Activated CD8-positive, alpha-beta T cell treated with anti-CD3 and anti-CD28 coated beads for 36 hours (primary cell): ENCODE results near the gene HOXA5. TPM values are rescaled to one million over a fixed set of nuclear protein-coding genes. Genes with fewer than 3 reads are reported as not detected.

Source experiments
- ATAC-seq: fragments of 200-7000 bp; cut with Tn5 transposase; one replicate; pipeline ENCODE4 v1.10.0; 2021; ENCODE audit warnings: mild to moderate bottlenecking, moderate library complexity
- CTCF ChIA-PET: fragments of 350-600 bp; sonication (Branson Sonifier 250); formaldehyde crosslinking; loops from one replicate; lab custom pipeline; 2021; ENCODE audit warnings: antibody characterized with exemption; lab: Charles Lee
- POLR2A ChIA-PET: fragments of 350-600 bp; sonication (Branson Sonifier 250); formaldehyde crosslinking; loops from one replicate; lab custom pipeline; 2021; ENCODE audit warnings: antibody characterized with exemption; lab: Charles Lee
- DNase-seq: peaks from one replicate; pipeline ENCODE4 v3.0.0-alpha.2; 2020
- H3K27ac Mint-ChIP-seq: one replicate; pipeline ENCODE4 v1.8.0; 2021; ENCODE audit warnings: mild to moderate bottlenecking, mixed read lengths
- H3K27me3 Mint-ChIP-seq: one replicate; pipeline ENCODE4 v1.8.0; 2021; ENCODE audit warnings: mixed read lengths
- H3K36me3 Mint-ChIP-seq: one replicate; pipeline ENCODE4 v1.8.0; 2021; ENCODE audit warnings: low read depth, mixed read lengths
- H3K4me1 Mint-ChIP-seq: one replicate; pipeline ENCODE4 v1.8.0; 2021; ENCODE audit warnings: low read depth, mixed read lengths
- H3K4me3 Mint-ChIP-seq: one replicate; pipeline ENCODE4 v1.8.0; 2021; ENCODE audit warnings: mild to moderate bottlenecking, moderate library complexity, mixed read lengths
- H3K9me3 Mint-ChIP-seq: one replicate; pipeline ENCODE4 v1.8.0; 2021; ENCODE audit warnings: mixed read lengths
- CTCF ChIP-seq: fragments of 200-600 bp; IDR thresholded peaks from one replicate; pipeline ENCODE4 v1.8.0; 2022; ENCODE audit warnings: antibody characterized with exemption, mild to moderate bottlenecking
- intact Hi-C: fragments of 100-400 bp; cut with micrococcal nuclease; formaldehyde crosslinking; loops from one replicate; pipeline ENCODE4 v1.10.0; 2022
- total RNA-seq, 2 experiments: library from RNA; stranded (reverse); gene quantifications; one replicate each; pipeline ENCODE4 v1.2.3, GENCODE V29; 2021

HOXA5 gene
- total RNA-seq, 2 experiments from 2014 or later, result not detected

- no peaks in the 10 kb centered on the region for H3K36me3 Mint-ChIP-seq
- intact Hi-C loops, result loop anchor here (5.0 kb wide), 1 partner anchor 70 kb away; the partner anchor contains the start of gene EVX1
- ChIA-PET CTCF (interaction anchor here (1.0 to 10.4 kb wide), 7 partner anchors 10 to 24 kb away, joined by 3 to 61 read pairs (median 7); partner anchors contain the start of gene HOXA11), POLR2A (interaction anchor here (0.9 kb wide), 1 partner anchor 15 kb away, joined by 3 read pairs; no protein-coding TSS in a partner anchor)
- H3K27ac Mint-ChIP-seq, result no peak overlapping the region
- no peak overlapping the region for H3K4me3 Mint-ChIP-seq
- DNase-seq (no peak), ATAC-seq (no peak)
- peaks cover 24% of the 10 kb centered on the region for H3K4me1 Mint-ChIP-seq
- H3K9me3 Mint-ChIP-seq, result no peaks in the 10 kb centered on the region
- H3K27me3 Mint-ChIP-seq, result peaks cover 72% of the 10 kb centered on the region
- no peak for TF ChIP-seq CTCF
Measured at GRCh38 chr7:27172315-27172774, 28.9 kb upstream of the HOXA5 start.

- intact Hi-C loops, result loop anchor here (5.0 kb wide), 1 partner anchor 71 kb away; the partner anchor contains the start of gene EVX1
- H3K9me3 Mint-ChIP-seq, result no peaks in the 10 kb centered on the region
- peaks cover 73% of the 10 kb centered on the region for H3K27me3 Mint-ChIP-seq
- ATAC-seq (no peak), DNase-seq (no peak)
- no peak overlapping the region for H3K4me3 Mint-ChIP-seq
- no peaks in the 10 kb centered on the region for H3K36me3 Mint-ChIP-seq
- peaks cover 30% of the 10 kb centered on the region for H3K4me1 Mint-ChIP-seq
- CTCF ChIA-PET, result interaction anchor here (1.0 to 10.4 kb wide), 9 partner anchors 9 to 24 kb away, joined by 3 to 61 read pairs (median 5); partner anchors contain the start of gene HOXA11
- no peak overlapping the region for H3K27ac Mint-ChIP-seq
- TF ChIP-seq CTCF, result no peak
- POLR2A ChIA-PET, result no interaction called here
Measured at GRCh38 chr7:27171637-27172314, 28.3 kb upstream of the HOXA5 start.

DNA sequence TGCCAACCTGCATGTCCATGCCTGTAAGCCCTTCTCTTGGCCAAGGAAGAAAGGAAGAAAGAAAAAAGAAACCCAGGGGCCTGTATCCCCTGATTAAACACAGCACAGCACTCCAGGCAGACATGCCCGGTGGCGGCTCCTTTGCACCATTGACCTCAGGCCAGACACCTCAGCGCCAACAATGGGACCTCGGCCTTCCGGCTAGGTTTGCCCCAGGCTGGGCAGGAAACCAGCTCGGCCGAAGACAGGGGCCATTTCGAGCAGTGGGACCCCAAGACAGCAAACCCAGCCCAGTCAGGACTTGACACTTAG, 27.8 kb upstream of the HOXA5 start:
- H3K36me3 Mint-ChIP-seq, result no peaks in the 10 kb centered on the region
- intact Hi-C loops, result loop anchor here (5.0 kb wide), 1 partner anchor 71 kb away; the partner anchor contains the start of gene EVX1
- ATAC-seq (no peak), DNase-seq (no peak)
- H3K9me3 Mint-ChIP-seq, result no peaks in the 10 kb centered on the region
- ChIA-PET CTCF (interaction anchor here (0.9 to 10.4 kb wide), 7 partner anchors 9 to 490 kb away, joined by 3 to 61 read pairs (median 5); no protein-coding TSS in a partner anchor), POLR2A (no interaction called here)
- TF ChIP-seq CTCF, result no peak
- H3K4me1 Mint-ChIP-seq, result peaks cover 30% of the 10 kb centered on the region
- no peak overlapping the region for H3K4me3 Mint-ChIP-seq
- no peak overlapping the region for H3K27ac Mint-ChIP-seq
- peaks cover 74% of the 10 kb centered on the region for H3K27me3 Mint-ChIP-seq

- ATAC-seq (no peak), DNase-seq (no peak)
- no peak overlapping the region for H3K4me3 Mint-ChIP-seq
- peaks cover 34% of the 10 kb centered on the region for H3K4me1 Mint-ChIP-seq
- H3K27ac Mint-ChIP-seq, result no peak overlapping the region
- CTCF ChIA-PET, result interaction anchor here (0.9 to 10.4 kb wide), 8 partner anchors 8 to 801 kb away, joined by 3 to 61 read pairs (median 5); no protein-coding TSS in a partner anchor
- peaks cover 73% of the 10 kb centered on the region for H3K27me3 Mint-ChIP-seq
- intact Hi-C loops, result loop anchor here (5.0 kb wide), 1 partner anchor 72 kb away; the partner anchor contains the start of gene EVX1
- POLR2A ChIA-PET, result no interaction called here
- no peak for TF ChIP-seq CTCF
- H3K36me3 Mint-ChIP-seq, result no peaks in the 10 kb centered on the region
- no peaks in the 10 kb centered on the region for H3K9me3 Mint-ChIP-seq
Measured at GRCh38 chr7:27170426-27171324, 27.2 kb upstream of the HOXA5 start.
